ENCODE data around the gene LYPD1.

The LYPD1 gene

DNA sequence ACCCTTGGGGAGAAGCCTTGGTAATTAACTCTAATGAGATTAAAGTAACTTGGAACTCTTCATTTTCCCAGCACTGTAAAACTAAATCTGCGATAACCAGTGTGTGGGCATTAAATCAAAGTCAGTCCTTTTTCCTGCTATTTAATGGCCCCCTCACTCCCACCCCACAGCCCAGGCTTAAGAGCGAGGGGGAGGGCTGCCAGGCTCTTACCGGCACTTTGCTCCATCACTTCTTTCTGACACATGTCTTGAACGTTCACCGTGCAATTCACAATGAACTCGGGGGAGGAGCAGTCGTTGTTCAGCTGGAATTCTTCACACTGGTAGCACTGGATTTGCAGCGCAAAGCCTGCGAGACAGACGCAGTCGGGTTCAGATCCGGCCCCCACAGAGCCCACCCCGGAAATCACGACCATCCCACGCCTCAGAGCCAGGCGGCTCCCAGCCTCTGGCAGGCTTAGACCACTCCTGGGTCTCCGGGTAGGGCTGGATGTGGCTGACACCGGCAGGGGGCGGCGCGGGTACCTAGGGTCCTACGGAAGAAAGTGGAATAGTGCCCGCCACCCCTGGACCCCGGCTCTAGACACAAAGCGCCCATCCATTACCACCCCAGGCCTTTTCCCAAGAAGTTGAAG is 1.7 kb downstream of the LYPD1 start:
- peak; percentile 74 for DNase-seq

DNA sequence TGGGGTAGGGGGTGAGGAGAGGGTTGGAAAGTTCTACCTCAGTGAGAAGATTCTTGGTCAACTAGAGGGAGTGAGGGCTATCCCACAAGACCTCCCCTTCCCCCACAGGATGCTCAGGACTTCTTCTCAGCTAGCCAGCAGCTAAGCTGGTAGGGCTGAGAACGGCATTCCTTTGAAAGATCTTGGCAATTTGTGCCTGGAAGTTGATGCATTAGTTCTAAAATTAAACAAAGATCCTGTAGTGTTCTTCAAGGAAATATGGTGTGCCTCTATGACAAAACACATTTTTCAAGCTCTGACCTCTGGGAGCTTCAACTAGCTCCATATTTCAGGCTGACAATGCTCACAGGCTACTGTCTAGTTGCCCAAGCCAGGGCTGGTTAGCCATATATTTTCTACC is 2.3 kb downstream of the LYPD1 start:
- no peak for DNase-seq

DNA sequence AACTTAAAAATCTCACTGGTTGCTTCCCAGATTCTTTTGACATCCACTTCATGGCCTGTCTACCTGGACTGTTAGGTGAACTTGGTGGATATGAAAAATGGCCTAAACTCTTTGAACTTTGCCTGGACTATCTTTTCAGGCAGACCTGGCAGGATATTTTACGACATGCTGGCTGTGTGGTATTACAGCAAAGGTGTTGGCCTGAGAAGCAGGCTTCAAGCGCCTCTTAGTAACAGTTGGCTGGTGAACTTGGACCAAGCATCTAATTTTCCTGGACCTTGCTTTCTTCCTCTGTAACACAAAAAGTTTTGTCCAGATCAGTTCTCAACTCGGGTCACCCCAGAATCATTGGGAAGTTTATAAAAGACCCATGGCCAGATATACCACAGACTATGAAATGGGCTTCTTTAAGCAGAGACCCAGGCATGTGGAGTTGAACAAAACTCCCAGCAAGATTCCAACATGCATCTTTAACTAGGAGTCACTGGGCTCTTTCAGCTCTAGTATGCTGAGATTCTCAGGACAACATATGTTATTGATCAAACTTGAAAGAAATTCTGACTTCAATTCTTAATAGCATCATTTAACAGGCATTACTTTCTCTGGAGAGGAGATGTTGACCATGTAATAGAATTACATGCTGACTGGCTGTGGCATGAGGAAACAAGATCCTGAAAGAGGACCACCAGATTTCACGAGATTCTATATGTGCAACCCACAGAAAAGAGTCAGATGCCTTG is 4.4 kb downstream of the LYPD1 start:
- DNase-seq: no peak

DNA sequence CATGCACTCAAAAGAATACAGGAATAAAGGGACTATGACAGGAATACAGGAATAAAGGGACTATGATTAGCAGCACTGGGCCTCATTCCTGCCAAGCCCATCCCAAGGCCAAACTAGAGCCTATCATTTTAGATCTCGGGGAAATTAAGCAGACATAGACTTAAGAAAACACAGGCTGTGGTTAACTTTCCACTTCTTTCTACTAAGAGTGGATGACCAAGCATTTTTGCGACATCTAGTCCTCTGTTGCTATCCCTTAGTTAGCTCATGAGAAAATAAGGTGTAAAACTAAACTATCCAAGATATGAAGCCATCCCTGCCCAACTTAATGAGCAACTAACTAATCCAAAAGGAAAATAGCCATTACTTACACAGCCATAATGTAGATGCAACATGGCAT is 5.9 kb downstream of the LYPD1 start:
- DNase-seq: no peak

DNA sequence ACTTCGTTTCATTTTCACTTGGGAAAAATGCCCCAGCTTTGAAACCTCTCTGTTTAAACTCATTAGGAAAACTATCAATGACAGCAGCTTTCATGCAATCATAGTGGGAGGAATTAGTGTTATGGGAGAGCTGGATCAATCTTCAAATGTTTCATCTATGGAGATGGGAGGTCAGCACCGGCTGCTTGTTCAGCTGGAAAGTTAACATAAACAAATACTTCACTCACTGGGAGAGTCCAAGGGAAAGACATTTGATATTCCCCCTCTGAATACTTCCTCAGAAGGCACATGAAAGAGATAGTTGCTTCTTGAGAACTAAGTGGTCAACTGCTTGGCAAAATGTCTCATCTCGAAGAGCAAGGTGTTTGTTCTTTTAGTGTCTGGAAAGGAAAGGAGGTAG is 7.3 kb downstream of the LYPD1 start:
- no peak for DNase-seq

DNA sequence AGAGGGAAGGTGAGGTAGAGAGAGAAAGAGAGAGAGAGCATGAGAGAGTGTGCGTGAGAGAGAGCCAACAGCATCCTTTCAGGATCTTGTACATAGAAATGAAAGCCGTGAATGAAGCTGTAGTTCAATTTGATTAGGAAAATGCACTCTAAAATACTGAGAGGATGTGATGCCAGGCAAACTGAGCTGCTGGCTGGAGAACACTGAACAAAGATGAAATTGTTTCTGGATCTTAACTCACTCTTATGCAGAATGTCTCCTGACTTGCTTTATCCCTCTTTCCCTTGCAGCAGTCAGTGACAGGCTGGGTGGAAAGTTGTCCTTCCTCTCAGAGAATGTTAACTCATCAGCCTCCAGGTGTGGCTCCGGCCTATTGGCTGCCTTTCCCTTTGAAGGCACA is 10.7 kb downstream of the LYPD1 start:
- DNase-seq: no peak

DNA sequence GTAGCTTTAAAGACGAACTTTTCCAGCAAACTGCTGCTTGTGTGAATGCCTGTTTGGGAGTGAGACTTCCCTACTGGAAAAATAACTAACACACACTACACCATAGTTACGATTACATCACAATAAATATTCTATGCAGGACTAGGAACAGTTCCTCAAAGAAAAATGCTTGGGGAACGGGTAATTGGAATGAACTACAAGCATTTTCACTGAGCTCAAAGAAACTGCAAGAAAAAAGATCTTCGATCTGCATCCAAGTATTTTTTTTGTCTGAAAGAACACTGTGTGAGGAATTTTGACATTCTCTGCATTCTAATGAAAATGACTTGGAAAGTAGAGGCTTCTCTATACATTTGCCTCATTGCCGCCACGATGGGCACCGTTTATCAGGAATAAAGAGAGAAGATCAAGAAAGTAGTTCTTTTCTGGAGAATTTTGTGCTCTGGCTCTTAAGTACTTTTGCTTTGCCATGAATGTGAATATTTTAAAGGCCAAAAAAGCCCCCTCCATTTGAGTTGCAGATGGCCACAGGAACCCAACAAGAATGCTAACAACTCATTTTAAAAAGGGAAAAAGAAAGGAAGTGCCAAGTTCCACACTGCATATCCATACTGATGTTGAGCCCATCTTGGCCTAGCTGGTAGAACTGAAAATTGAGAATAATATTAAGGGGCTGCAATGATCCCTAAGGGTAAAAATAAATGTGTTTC is 13.6 kb downstream of the LYPD1 start:
- no peak for DNase-seq

DNA sequence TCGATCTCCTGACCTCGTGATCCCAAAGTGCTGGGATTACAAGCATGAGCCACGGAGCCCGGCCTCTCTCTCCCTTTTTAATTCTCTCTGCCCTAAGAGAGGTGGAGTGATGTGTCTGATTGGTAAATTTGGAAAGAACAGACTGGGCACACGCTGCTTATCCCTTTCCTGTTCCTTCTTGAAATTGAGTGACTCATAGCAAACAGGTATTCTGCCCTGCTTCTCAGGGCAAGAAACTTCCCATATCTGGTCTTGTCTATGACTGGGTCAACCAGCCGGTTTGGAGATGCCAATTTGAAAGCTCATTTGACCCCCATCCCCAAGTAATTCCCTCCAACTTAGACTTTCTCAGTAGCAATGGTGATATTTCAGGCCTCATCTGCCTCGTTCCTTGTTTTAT is 15.0 kb downstream of the LYPD1 start:
- no peak for DNase-seq

DNA sequence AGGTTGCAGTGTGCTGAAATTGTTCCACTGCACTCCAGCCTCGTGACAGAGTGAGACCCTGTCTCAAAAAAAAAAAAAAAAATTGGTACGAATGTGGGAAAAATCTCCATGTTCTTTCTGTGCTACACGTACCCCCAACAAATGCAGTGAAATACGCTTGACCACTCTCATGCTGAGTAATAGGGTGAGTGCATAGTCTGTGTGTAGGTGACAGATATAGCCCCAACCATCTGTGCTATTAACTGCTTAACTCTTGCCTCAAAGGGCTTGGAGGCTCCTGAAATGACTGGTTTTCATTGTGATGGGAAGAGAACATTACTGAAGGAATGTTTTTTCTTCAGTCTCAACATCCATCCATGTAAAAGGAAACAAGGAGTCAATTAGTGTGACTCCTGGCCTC is 15.7 kb downstream of the LYPD1 start:
- peak; percentile 43 for DNase-seq

DNA sequence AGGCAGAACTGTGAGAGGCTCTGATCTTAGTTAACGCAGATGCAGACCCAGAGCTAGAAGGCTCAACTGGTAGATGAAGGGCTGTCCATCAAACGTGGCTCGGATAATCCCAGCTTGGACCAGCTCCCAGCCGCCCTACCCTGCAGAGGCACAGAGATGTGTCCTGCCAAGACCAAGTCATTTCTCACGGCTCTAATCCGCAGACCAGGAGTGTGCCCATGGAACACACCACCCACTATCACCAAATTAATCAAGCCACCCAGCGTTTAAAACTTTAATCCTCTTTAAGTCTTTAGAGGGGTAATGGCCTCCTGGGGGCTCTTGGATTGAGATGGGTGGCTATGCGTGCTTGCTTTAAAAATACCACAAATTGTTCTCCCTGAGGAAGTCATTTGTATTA is 17.5 kb downstream of the LYPD1 start:
- peak; percentile 99 for DNase-seq

DNA sequence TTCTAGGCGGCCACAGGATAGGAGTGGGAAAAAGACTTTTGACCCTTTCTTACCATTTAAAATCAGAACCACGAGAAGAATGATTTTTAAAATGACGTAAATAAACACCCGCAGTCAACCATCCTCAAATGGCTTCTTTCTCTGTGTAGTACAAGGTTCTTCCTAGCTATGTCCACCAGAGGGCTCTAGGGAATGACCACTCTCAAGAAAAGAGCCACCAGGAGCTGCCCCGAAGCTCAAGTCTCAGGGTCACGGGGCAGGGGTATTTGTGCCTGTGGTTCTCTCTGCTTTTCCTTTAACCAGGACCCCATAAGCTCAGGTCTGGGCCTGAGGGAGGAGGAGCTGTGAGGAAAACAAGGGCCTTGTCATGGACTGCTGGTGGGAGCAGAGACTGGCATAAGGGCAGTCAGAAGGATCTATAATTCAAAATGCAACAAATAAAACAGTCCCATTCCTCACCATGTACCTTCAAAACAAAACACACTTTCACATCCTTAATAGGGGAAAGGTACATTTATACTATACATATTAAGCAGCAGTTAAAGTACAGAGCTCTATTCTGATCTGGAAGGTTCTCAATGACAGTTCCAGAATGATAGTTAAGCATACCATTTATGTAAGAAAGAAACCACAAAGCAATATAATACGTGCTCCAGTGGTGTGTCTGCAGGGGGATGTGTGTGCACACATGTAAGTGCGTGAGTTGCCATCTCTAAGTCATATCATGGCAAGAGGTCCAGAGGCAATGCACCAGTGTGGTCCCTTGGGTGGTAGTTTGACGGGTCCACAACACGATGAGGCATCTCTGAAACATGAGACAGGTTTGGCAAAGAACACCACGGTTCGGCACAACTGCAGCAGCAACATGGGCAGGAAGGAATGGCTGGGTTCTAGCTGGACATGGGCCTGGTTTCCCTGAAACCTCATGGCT is 18.6 kb downstream of the LYPD1 start:
- DNase-seq: peak; percentile 50

DNA sequence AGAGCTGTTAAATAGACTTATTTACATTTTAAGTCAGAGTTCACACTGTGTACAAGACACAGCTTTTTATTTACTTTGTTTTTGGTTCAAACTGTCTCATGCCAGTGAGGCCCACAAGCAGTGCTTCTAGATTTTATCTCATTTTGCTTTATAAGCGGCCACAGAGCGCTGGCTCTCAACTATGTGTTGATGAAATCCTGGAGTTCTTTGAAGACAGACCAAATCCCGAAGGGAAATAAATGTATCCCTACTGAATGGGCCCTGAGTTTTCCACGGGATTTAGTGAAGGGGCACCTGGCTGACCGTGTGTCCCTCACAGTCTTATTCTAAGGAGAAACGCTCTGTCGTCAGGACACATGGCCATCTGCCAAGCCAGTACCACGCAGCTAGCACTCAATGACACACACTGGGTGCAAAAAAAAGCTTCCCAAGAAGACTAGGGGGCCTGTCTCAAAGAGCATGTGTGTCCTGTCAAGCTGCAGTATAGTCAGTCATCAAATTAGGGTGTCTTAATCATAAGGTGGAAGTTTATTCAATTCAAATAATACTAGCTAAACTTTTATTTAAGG is 23.4 kb downstream of the LYPD1 start:
- no peak for DNase-seq

DNA sequence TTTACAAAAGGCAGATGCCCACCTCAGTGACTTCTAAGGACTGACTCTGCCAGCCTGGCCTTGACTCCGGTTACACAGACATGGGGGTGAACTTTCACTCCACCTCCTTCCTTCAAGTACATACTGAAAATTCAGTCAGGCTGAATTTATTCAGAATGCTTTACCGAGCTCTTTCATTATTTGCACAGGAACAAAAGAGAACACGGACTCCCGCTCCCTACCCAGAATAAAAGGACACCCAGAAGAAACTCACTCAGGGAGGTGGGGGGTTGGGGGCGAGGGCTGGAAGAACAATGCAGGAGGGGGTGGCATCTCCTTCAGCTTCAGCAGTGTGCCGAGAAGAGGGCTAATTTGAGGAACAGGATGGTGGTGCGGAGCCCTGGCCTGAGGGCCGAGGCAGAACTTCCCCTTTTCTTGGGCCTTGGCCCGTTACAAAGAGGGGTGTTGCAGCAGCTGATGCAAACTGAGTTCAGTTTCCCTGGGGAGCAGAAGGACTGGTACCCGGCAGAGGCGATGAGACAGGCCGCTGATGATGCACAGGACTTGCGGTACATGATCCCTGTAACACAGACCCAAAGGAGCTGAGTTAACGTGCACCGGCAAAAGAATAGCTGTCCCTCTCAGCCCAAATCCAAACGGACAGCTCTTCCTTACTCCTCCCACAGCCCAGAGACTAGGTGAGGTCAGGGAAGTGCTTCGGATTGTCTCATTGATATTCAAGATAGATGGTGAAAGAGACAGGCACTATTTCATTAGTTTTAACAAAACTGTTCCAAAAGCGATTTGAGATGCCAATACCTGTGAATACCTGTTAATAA is 24.1 kb downstream of the LYPD1 start:
- DNase-seq: no peak

DNA sequence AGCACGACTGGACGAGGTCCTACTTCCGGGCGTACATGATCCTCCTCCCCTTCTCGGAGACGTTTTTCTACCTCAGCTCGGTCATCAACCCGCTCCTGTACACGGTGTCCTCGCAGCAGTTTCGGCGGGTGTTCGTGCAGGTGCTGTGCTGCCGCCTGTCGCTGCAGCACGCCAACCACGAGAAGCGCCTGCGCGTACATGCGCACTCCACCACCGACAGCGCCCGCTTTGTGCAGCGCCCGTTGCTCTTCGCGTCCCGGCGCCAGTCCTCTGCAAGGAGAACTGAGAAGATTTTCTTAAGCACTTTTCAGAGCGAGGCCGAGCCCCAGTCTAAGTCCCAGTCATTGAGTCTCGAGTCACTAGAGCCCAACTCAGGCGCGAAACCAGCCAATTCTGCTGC is 24.8 kb downstream of the LYPD1 start:
- no peak for DNase-seq

DNA sequence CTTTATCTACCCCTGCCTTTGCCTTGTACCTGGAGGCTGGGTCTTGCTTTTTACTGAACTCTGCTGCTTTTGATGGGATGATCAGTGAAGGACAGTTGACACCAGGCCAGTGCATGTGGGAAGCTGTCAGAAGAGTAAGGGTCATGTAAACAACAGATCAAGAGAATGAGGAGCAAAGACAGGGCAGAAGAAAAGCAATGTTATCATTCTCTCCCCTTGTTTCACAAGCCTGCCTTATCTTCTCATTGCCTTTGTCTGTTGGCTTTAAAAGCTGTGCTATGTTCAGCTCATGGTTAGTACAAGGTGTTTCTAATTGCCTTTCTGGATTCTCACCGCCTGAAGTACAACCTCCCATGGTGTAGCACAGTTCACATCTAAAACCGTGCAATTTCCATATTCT is 27.6 kb downstream of the LYPD1 start:
- DNase-seq: no peak

DNA sequence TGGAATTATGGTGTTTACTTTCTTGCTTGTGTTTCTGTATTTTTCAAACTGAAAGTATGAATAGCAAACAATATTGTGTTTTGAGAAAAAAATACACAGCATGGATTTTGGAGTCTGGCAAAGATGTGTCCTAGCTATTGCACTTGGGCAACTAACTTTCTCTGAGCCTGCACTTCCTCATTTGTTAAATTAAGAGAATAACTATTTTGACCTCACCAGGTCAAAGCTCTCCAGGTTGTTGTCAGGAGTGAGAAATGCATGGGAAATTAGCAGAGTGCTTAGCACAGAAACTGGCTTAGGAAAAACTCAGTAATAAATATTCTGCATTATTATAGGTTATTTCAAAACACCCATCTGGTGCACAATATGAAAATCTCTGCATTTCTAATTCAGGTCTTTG is 28.2 kb downstream of the LYPD1 start:
- DNase-seq: no peak

DNA sequence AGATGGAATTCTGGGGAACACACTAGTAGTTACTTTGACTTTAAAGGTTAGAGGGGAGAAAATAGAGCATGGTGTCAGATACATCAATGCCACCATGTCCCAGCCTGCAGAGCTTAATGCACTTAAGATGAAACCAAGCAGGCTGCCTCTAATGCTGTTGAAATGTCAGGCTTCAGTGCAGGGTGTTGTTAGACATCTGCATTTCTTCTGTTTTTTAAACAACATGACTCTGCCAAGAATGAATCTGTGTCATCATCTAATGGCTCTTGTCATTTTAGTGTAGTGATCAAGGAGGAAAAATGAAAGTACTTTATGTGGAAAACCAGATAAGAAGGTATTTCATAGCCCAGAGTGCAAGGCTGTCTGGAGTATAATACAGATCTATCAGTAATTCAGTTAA is 29.9 kb downstream of the LYPD1 start:
- DNase-seq: no peak

DNA sequence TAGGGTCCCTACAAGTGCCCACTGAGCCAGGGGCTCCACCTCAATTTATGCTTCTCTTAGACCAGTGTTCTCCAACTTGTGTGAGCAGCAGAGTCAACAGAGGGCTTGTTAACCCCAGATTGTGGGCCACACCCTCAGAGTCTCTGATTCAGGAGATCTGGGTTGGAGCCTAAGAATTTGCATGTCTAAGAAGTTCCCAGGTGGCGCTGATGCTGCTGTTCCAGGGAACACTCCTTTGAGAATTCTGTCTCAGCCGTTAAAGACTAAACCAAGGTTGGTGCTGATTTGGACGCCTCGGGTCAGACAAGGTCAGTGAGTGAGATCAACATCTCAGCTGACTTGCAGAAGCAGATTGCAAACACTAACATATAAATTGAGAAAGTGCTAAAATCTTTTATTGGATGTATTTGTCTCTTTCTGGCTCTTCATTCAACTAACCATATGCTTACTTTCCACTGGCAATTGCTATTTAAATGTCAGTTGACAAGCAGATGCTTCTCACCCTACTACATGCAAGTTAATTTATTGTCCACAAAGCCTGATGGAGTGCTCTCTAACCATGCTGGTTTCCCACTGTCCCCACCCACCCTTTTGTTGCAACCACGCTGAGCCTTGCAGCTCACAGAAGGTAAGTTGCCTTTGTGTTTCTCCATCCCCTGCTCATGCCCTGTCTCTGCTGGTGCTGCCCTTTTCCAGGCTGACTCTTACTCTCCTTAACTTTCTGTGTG is 31.5 kb downstream of the LYPD1 start:
- DNase-seq: no peak

DNA sequence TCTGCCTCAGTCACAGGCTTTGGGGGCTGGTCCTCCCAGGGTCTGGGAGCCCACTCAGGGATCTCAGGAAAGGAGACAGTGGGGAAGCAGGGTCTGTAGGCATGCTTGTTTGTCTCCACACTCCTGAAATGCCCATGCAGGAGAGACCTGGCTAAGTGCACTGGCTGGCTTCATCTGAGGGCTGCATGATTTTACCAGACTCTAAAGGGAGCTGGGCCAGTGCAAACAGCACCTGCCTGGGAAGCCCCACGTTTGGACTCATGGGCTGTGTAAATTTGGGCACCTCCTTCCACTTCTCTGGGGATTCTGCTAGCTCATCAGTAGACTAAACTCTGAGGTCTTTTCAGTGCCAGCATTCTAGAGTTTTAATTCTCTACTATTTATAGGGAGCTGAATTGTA is 33.7 kb downstream of the LYPD1 start:
- DNase-seq: no peak

DNA sequence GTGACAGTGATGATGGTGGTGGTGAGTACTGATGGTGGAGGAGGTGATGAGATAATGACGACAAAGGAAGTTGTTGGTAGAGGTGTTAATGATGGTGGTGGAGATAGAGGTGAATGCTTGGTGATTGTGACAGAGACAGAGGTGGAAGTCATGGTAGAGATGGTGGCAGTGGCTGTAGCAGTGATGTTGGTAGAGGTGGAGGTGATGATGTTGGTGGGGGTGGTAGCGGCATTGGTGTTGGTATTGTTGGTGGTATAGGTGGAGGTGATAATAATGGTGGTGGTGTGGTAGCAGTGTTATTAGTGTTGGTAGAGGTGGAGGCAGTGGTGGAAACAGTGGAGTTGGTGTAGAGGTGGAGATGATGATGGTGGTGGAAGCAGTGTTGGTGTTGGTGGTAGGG is 36.4 kb downstream of the LYPD1 start:
- DNase-seq: no peak

DNA sequence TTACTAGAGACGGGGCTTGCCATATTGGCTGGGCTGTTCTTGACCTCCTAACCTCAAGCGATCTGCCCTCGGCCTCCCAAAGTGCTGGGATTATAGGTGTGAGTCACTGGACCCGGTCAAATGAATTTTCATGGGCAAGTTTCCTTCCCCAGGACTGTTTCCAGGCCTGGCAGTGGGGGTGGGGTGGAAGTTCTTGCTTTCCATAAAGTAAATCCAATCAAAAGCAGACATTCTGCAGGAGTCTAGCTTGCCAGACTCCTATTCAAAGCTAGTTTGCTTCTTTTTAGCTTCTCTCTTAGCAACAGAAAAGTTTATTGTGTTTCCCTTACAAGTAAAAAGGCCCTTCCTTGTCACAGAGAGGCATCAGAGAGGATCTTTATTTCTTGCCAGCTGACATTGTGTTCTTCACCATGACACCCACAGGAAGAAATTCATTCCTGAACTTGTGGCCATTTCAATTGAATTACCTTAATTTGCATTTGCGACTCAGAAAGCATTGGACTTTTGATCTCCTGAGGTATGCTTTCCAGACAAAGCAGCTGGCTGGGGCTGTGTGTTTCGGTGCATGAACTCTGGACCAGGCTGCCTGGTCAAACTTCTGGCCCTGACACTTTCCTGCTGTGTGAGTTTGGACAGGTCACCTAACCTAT is 37.9 kb downstream of the LYPD1 start:
- DNase-seq: no peak
